ENCODE results near the gene GAL3ST1. TPM values are rescaled to one million over a fixed set of nuclear protein-coding genes. Genes with fewer than 3 reads are reported as not detected.
"Not testable (repeated sequence)": the region's sequence is repeated elsewhere in the genome, so short reads cannot be mapped to it uniquely, and the experiment has no call there.

GAL3ST1 gene
- total and polyA plus RNA-seq, 8 donors = 0.87 to 48.4 (median 3.7) TPM

DNA sequence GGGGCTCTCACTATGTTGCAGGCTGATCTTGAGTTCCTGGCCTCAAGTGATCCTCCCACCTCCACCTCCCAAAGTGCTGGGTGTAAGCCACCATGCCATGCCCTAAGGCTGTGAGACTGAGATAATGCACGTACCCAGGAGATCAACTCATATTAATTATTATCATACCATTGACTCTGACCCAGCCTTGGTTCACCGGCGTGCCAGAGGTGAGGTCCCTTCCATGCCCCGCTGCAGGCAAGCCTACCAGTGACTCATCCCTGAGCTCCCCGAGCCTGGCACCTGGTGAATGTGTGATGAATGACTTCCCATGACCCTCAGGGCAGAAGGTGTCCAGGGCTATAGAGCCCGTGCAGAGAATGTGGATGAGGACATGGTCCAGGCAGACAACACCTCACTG is 12.1 kb downstream of the GAL3ST1 start:
- TF ChIP-seq EP300 (IDR thresholded peaks at IDR 0.05) (no peak), POLR2AphosphoS5 (IDR thresholded peaks at IDR 0.05) (no peak), POLR2A (IDR thresholded peaks at IDR 0.05) (no peak)
- TF ChIP-seq, protein P1, sequence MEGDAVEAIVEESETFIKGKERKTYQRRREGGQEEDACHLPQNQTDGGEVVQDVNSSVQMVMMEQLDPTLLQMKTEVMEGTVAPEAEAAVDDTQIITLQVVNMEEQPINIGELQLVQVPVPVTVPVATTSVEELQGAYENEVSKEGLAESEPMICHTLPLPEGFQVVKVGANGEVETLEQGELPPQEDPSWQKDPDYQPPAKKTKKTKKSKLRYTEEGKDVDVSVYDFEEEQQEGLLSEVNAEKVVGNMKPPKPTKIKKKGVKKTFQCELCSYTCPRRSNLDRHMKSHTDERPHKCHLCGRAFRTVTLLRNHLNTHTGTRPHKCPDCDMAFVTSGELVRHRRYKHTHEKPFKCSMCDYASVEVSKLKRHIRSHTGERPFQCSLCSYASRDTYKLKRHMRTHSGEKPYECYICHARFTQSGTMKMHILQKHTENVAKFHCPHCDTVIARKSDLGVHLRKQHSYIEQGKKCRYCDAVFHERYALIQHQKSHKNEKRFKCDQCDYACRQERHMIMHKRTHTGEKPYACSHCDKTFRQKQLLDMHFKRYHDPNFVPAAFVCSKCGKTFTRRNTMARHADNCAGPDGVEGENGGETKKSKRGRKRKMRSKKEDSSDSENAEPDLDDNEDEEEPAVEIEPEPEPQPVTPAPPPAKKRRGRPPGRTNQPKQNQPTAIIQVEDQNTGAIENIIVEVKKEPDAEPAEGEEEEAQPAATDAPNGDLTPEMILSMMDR (IDR thresholded peaks at IDR 0.05) = no peak
- H3K27ac ChIP-seq = no peak overlapping the region
- intact Hi-C loops (cut with DNase I; ENCODE audit: low total_unique reads) = no loop called here
- H3K36me3 ChIP-seq = no peaks in the 10 kb centered on the region
- WGBS, 5 donors = 47 to 71% (median 60%) methylated on average over 6 of the region's 6 CpGs
- H3K4me1 ChIP-seq = no peaks in the 10 kb centered on the region
- DNase-seq = no peak
- no peak overlapping the region for H3K4me3 ChIP-seq
- no peaks in the 10 kb centered on the region for H3K27me3 ChIP-seq
- no peaks in the 10 kb centered on the region for H3K9me3 ChIP-seq

DNA sequence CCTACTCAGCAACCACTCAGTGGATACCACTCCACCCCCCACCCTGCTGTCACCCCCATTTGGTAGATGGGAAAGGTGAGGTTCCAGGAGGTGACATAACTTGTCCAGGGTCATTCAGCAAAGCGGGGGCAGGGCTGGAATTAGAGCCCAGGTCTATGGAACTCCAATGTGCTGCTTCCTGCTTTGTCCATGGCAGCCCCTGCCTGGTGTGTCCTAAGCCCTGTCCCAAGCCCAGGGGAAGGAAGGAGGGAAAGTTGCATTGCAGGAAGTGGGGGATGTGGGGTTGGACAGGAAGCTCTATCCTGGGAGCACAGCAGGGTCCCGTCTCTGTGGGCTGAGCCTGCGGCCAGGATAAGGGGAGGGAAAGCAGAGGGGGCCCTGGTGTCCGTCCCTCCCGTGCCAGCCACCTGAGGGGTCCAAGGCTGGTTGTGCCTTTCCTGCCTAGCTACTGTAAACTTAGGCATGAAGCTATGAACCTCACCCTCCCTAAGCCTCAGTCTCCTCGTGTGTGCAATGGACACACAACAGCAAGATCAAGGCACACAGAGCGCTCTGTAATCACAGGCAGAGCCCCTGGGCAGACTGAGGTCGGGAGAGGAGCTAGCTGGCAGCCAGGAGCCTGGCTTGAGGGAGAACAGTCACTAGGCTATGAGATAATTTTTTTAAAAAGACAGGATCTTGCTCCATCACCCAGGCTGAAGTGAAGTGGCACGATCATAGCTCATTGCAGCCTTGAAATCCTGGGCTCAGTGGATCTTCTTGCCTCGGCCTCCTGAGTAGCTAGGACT is 12.9 kb downstream of the GAL3ST1 start:
- intact Hi-C loops (cut with DNase I; ENCODE audit: low total_unique reads) = no loop called here
- H3K4me3 ChIP-seq = no peak overlapping the region
- no peak overlapping the region for H3K27ac ChIP-seq
- no peaks in the 10 kb centered on the region for H3K9me3 ChIP-seq
- no peak for TF ChIP-seq POLR2A (IDR thresholded peaks at IDR 0.05)
- 62 to 73% (median 68%) methylated on average over 10 of the region's 10 CpGs for WGBS, 5 donors
- H3K36me3 ChIP-seq = peaks cover 0 to 5% (median 0%) of the 10 kb centered on the region in 4 donors
- H3K4me1 ChIP-seq = no peaks in the 10 kb centered on the region
- no peaks in the 10 kb centered on the region for H3K27me3 ChIP-seq
- no peak for DNase-seq

- H3K27ac ChIP-seq; intact Hi-C loops (cut with DNase I; ENCODE audit: low total_unique reads); H3K4me1 ChIP-seq; H3K27me3 ChIP-seq; H3K9me3 ChIP-seq; DNase-seq; H3K4me3 ChIP-seq: not testable (repeated sequence)
- peaks cover 0 to 14% (median 6%) of the 10 kb centered on the region in 4 donors for H3K36me3 ChIP-seq
- WGBS, 5 donors = 82 to 90% (median 83%) methylated on average over 10 to 11 of the region's 11 CpGs
Measured at GRCh38 chr22:30560643-30561202, 13.7 kb downstream of the GAL3ST1 start.

DNA sequence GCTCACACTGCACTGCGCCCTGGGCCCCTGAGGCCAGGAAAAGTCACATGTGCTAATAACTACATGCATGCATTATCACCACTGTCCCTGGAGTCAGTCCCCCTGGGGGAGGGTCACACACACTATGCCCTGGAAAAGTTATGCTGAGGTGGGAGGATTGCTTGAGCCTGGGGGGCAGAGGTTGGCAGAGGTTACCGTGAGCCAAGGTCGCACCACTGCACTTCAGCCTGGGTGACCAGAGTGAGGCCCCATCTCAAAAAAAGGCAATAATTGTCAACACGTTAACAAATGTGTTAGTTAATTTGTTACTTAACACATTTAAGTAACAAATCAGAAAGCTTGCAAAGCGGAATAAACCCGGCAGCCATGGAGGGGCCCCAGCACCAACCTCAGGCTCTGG is 14.6 kb downstream of the GAL3ST1 start:
- Histone ChIP-seq H3K4me1 (no peaks in the 10 kb centered on the region), H3K9me3 (no peaks in the 10 kb centered on the region), H3K36me3 (peaks cover 2 to 22% (median 14%) of the 10 kb centered on the region in 4 donors), H3K27me3 (no peaks in the 10 kb centered on the region), H3K27ac (no peak overlapping the region), H3K4me3 (no peak overlapping the region)
- TF ChIP-seq, protein P1 (IDR thresholded peaks at IDR 0.05) = no peak
- no peak for TF ChIP-seq EP300 (IDR thresholded peaks at IDR 0.05)
- no peak for TF ChIP-seq POLR2A (IDR thresholded peaks at IDR 0.05)
- no peak for TF ChIP-seq POLR2AphosphoS5 (IDR thresholded peaks at IDR 0.05)
- intact Hi-C loops (cut with DNase I; ENCODE audit: low total_unique reads) = no loop called here
- 80 to 82% (median 82%) methylated on average over 6 of the region's 6 CpGs for WGBS, 5 donors
- DNase-seq = no peak

- Histone ChIP-seq H3K27me3 (no peaks in the 10 kb centered on the region), H3K4me1 (no peaks in the 10 kb centered on the region), H3K36me3 (peaks cover 4 to 29% (median 23%) of the 10 kb centered on the region in 4 donors), H3K27ac (no peak overlapping the region), H3K4me3 (no peak overlapping the region), H3K9me3 (no peaks in the 10 kb centered on the region)
- intact Hi-C loops (cut with DNase I; ENCODE audit: low total_unique reads) = no loop called here
- TF ChIP-seq EP300 (IDR thresholded peaks at IDR 0.05) (no peak), POLR2AphosphoS5 (IDR thresholded peaks at IDR 0.05) (no peak), POLR2A (IDR thresholded peaks at IDR 0.05) (no peak)
- TF ChIP-seq, protein P1 (IDR thresholded peaks at IDR 0.05) = no peak
- no peak for DNase-seq
- 65 to 90% (median 81%) methylated on average over 4 to 8 of the region's 8 CpGs for WGBS, 5 donors
Measured at GRCh38 chr22:30557243-30557642, 17.2 kb downstream of the GAL3ST1 start.
